Embryonic facial prominence (tissue), 1 donor: ENCODE data around the gene ASTN2.

ENCODE experiments used
- DNase-seq: peaks from one replicate; pipeline ENCODE4 v3.0.0-alpha.2; 2016; ENCODE audit errors: extremely low spot score

The ASTN2 gene

GRCh38 chr9:117121316-117121715 lies 293.5 kb downstream of the ASTN2 start:
- no peak for DNase-seq

- no peak for DNase-seq
These were observed 294.8 kb downstream of the ASTN2 start for GRCh38 chr9:117120061-117120460.

DNA sequence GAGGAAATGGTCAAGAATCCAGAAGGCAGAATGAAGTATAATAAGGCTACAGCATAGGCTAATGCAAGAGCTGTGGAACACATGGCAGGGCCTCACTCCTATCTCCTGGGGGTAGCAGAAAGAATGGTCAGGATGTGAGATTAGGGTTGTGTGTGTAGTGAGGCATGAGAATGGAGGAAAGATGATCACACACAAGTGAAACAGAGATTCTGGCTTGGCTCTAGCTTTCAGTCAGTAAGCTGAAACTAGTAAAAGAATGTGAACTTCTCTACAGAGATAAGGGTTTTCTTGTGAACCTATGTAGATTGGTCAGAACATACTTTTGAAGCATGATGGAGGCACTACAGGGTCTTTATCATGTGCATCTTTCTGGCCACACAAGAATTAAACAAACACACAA lies 298.8 kb downstream of the ASTN2 start:
- no peak for DNase-seq

- no peak for DNase-seq
These were observed 300.1 kb downstream of the ASTN2 start for GRCh38 chr9:117114768-117115167.

DNA sequence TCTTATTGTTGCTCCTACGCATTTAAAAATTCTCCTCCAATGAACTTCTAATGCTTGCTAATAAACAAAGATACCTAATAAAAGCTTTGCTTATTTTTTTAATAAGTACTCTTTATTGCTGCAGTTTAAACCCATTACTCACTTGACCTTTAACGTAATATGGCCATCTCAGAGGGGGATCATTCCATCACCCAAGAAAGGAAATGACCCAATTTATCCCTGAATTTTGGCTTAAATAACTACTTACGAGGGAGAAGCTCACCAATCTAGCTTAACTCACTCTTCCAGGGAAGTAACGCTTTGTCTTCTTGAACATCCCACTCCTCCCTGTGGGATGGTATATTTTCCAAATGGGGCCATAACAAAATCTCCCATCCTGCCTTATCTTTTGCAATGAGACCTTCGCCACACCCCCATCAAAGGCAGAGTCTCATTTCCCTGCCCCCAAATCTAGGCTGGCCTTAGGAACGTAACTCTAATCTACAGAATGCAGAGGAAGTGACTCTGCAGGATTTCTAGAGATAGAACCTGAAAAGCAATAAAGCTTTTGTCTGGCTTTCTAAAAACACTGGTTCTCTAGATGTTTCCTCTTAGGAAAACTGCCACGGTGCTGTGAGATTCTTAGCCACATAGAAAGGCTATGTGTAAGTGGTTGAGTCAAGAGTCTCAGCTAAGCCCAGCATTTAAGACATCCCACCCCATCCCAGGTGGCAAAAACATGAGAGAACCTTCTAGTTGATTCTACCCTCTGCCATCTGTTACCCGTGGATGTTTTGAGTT lies 310.0 kb downstream of the ASTN2 start:
- no peak for DNase-seq

DNA sequence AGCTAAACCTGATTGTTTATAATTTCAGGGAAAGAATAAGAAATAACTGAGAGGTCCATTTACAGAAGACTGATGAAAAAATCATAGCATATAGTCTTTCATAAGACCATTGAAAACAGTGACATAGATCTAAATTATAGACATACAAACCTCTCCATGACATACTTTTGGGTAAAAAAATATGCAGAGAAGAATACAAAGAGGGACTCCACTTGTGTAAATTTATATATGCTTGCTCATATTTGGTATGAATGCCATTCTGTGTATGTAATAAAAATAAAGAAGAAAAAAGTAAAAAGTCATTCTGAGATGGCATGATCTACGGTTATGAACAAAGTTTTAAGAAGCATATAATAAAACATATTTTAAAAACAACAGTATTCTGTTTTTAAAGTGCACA lies 310.7 kb downstream of the ASTN2 start:
- no peak for DNase-seq

DNA sequence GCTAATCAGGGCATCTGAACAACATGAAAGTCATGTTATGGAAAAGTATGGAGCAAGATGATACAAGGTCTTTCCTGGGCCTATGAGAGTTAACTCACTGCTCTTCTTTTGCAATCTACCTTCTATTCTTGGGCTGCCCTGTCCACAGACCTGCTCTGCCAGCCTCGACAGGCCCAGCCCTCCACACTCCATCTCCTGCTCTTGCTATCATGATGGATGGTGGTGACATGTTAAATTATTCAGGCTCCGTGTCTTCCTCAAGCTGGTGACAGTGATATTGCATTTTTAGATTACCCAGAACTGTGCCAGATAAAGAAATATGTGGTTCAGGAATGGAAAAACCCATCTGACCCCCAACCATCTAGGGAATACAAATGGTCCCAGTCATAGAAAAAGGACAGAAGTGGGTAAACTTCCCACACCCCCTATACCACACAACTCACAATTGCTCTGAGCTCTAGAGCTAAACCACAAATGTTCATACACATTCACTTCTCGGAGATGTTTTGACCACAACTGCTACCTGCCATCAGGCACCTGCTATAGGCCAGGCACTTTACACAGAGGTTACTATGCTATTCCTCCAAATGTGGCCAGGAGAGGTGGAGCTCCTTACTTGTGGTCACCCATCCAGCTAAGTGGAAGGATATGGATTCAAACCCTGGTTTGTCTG lies 311.3 kb downstream of the ASTN2 start:
- DNase-seq: no peak

DNA sequence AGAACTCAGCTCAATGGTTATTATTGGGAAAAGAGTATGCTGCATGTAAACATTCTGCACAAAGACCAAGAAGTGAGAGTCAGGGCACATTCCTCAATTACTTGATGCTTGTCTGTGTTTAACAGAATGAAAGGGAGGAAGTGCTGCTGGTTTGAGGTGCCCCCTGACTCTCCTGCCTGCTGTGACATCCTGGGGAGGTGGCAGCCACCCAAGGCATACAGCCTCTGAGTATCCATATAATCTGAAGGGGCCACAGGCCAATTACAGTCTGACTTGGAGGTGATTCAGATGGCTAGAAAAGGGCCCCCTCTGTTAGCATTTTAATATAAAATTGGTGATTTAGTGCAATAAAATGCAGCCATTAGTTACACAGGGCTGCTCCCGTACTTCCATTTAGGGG lies 313.8 kb downstream of the ASTN2 start:
- DNase-seq: no peak

- DNase-seq: no peak
These were observed 316.5 kb downstream of the ASTN2 start for GRCh38 chr9:117098331-117098730.

GRCh38 chr9:117097761-117098160 lies 317.1 kb downstream of the ASTN2 start:
- DNase-seq: no peak

DNA sequence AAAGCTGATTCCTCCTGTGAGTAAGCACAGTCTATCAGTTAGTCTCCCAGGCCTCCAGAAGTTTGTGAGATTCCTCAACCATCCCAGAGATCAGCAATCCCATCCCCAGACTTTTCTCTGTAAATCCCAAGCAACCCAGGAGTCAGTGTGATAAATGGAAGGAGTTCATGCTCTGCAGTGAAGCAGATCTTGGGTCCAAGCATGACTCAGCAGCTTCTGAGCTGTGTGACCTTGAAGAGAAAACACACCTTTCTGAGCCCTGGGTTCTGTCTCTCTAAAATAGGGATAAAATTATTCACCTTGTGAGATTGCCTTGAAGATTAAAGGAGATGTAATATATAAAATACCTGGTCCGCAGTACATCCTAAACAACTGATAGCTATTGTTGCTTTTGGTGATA lies 318.7 kb downstream of the ASTN2 start:
- no peak for DNase-seq

- DNase-seq: no peak
These were observed 319.8 kb downstream of the ASTN2 start for GRCh38 chr9:117095081-117095480.

DNA sequence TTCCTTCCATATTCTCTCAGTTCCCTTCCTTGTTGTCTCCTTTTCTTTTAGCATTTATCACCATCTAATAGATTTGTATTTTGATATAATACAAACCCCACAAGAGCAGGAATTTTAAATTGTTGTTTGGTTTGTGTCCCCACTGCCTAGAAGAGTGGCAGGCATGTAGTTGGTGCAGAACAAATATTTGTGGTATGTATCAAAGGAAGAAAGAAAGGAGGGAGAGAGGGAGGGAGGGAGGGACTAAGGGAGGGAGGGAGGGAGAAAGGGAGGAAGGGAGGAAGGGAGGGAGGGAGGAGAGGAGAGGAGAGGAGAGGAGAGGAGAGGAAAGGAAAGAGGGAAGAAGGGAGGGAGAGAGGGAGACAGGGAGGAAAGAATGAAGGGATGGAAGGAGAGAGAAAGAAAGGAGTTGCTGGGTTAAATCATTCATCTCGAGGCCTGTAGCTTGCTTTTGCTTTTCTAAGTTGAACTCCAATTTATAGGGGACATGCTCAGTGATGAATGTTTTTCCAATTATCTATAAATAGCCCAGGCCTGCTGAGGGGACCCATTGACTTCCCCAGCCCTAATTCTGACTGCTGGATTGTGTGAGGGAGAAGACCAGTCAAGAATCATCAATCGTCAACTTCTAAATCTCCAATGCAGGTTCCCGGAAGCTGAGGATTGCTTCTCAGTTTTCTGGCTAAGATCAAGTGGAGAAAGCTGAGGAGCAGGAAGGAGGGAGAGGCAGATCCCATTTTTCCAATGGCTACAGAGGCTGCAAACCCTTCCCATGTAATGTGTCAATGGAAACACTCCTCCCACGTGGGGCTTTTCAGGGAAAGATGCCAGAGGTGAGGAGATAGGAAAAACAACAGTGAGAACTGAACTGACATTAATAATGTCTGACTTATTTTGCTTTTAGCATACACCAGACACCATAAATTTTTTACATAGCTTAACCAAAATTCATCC lies 320.7 kb downstream of the ASTN2 start:
- DNase-seq: peak; percentile 13

DNA sequence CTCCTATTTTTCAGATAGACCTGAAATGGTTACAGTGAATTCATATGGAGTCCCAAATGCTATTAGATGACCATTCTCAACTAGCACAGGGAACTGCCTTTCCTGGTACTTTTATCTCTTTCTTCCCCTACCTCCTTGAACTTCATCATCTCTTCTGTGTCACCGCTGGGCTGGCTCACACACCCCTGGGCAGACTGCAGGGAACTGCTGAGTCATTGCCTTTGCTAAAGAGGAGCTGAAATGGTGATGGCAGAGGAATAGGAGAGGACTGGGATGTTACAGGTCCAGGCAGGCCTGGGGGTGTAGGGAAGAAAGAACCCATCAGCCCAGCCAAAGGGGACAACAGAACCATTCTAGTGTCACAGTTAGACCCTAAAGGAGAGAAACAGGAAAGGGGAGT lies 322.3 kb downstream of the ASTN2 start:
- no peak for DNase-seq

GRCh38 chr9:117091529-117091928 lies 323.3 kb downstream of the ASTN2 start:
- no peak for DNase-seq

DNA sequence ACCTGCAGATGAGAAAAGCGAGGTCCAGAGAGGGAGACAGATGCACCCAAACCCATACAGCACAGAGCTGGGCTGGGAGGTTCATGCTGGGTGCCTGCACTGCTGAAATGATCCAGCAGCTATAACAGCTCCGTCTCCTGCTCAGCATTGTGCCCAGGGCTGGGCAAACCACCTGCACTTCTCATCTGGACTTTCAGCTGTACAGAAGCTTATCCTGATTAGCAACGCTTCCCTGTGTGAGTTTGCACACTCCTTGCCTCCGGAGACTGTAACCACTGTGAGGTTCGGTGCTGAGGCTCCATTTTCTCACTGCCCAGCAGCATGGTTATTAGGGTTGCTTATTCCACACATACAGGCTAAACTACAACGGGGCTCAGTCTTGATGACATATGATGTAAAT lies 326.1 kb downstream of the ASTN2 start:
- no peak for DNase-seq

DNA sequence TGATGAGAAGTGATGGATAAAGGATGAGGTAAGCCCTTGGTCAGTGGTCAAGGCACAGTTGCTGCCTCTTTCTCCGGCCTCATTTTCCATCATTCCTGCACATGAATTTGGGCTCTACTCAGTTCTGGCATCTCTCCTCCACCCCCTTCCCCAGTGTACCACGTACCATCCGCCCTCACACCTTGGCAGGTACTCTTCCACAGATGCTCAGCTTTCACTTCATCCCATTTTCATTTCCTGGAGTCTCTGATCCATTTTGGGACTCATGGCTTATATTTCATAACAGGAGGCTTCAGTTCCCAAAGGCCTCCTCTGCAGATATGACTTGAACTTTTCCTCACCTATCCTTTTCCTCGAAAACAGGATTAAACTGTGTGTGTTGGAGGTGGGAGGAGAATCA lies 326.7 kb downstream of the ASTN2 start:
- DNase-seq: no peak

DNA sequence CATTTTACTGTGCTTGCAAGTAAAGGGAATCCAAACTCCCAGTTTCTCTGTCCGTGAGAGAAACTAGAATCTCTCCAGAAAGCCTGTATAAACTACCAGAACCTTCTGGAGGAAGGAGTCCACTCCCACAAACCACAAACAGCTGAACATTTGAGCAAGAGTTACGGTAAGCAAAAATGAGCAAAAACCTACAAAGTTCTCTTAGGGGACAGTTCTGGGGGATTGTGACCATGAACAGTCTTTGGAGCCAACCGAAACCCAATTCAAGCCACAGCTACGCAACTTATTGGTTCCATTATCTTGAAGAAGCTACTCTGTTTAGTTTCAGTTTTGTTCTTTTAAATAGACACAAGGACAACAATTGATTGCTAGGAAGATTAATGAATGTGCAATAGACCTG lies 330.6 kb downstream of the ASTN2 start:
- no peak for DNase-seq

GRCh38 chr9:117083559-117083958 lies 331.3 kb downstream of the ASTN2 start:
- DNase-seq: no peak

GRCh38 chr9:117081641-117082317 lies 333.1 kb downstream of the ASTN2 start:
- no peak for DNase-seq

- no peak for DNase-seq
These were observed 334.0 kb downstream of the ASTN2 start for GRCh38 chr9:117080765-117081390.
